Upper lobe of left lung (tissue), 6 donors: Measurements from ENCODE around the gene ZNF438. TPM values are rescaled to one million over a fixed set of nuclear protein-coding genes. Genes with fewer than 3 reads are reported as not detected.

Experiments used
- ATAC-seq, 2 donors: fragments of 200-7000 bp; cut with Tn5 transposase; one replicate each; pipeline ENCODE4 v1.9.1; 2022; ENCODE audit warnings: mild to moderate bottlenecking in 2 of 2, moderate library complexity in 2 of 2; ENCODE audit not compliant: low FRiP score in 2 of 2
- DNase-seq, 2 donors: peaks; one replicate each; pipeline ENCODE4 v3.0.0-alpha.2; 2019 to 2020
- H3K27ac ChIP-seq, 4 donors: fragments of 200-600 bp; sonication (generic); one replicate each; pipeline ENCODE4 v1.5.1; 2016 to 2019
- H3K27me3 ChIP-seq, 4 donors: fragments of 200-600 bp; sonication (generic); one replicate each; pipeline ENCODE4 v1.5.1; 2017 to 2019
- H3K36me3 ChIP-seq, 4 donors: fragments of 200-600 bp; sonication (generic); one replicate each; pipeline ENCODE4 v1.5.1; 2016 to 2019
- H3K4me1 ChIP-seq, 4 donors: fragments of 200-600 bp; sonication (generic); one replicate each; pipeline ENCODE4 v1.5.1; 2018 to 2019
- H3K4me3 ChIP-seq, 4 donors: fragments of 200-600 bp; sonication (generic); one replicate each; pipeline ENCODE4 v1.5.1; 2017 to 2019; ENCODE audit warnings: mild to moderate bottlenecking in 2 of 4, moderate library complexity in 1 of 4
- H3K9me3 ChIP-seq, 4 donors: fragments of 200-600 bp; sonication (generic); one replicate each; pipeline ENCODE4 v1.5.1; 2018 to 2019
- EP300 ChIP-seq, 4 donors: sonication (generic); formaldehyde crosslinking; IDR thresholded peaks; one replicate each; pipeline ENCODE4 v1.5.1; 2017; ENCODE audit warnings: antibody characterized with exemption in 4 of 4, control low read depth in 2 of 4
- POLR2A ChIP-seq, 4 donors: fragments of 450-650 bp; IDR thresholded peaks; one replicate each; pipeline ENCODE4 v1.5.1; 2016 to 2017; ENCODE audit warnings: antibody characterized with exemption in 4 of 4, mild to moderate bottlenecking in 2 of 4
- POLR2AphosphoS5 ChIP-seq, 2 donors: sonication (generic); formaldehyde crosslinking; IDR thresholded peaks; one replicate each; pipeline ENCODE4 v1.5.1; 2017; ENCODE audit warnings: antibody characterized with exemption in 2 of 2
- WGBS, 2 donors: methylation state at CpG; one replicate each; pipeline ENCODE4 v1.1.5; 2017 to 2018; 5-methylcytosine and 5-hydroxymethylcytosine counted together
- total RNA-seq, 6 donors: library from RNA; depleted of rRNA in 4 of 6; stranded (reverse); fragments of >200 nt in 4 of 6; gene quantifications; one replicate each; pipeline versions ENCODE4 v1.1.0 to v1.2.1, GENCODE V29; 2016 to 2021
- TF ChIP-seq, protein P1 (sequence below), 6 experiments: fragments of 450-650 bp in 4 of 6; fragments of 200-600 bp in 2 of 6; sonication (generic) in 2 of 6; IDR thresholded peaks; one replicate each; pipeline ENCODE4 v1.5.1; 2016 to 2019; ENCODE audit warnings: antibody characterized with exemption in 6 of 6
- donor health status: DM: no; HTN: no; CAD: no; lungs with moderate emphysema.
- donor health status: DM: no; HTN: yes; CAD: no; lungs with severe emphysema.

ZNF438 gene
- total RNA-seq, 6 donors from 2014 or later = 10.5 to 25.1 (median 13.7) TPM

DNA sequence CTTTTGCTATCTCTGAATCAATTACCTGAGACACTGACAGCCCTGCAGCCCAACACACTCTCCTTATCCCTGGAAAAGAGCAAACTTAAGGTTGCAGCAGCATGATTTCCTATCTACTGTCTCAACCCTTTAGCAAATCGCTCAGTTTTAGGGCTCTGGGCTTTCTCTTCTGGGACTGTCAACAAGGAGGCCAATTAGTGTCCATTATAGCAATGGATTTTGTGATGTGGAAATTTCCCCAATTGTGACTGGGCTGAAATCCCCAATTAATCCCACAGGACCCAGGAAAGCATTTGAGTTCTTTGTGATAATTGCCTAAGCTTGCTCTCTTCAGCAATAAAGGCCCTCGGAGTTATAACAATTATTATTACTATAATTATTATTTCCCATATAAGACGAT lies 197.0 kb downstream of the ZNF438 start:
- H3K27me3 ChIP-seq = no peaks in the 10 kb centered on the region
- TF ChIP-seq, protein P1, sequence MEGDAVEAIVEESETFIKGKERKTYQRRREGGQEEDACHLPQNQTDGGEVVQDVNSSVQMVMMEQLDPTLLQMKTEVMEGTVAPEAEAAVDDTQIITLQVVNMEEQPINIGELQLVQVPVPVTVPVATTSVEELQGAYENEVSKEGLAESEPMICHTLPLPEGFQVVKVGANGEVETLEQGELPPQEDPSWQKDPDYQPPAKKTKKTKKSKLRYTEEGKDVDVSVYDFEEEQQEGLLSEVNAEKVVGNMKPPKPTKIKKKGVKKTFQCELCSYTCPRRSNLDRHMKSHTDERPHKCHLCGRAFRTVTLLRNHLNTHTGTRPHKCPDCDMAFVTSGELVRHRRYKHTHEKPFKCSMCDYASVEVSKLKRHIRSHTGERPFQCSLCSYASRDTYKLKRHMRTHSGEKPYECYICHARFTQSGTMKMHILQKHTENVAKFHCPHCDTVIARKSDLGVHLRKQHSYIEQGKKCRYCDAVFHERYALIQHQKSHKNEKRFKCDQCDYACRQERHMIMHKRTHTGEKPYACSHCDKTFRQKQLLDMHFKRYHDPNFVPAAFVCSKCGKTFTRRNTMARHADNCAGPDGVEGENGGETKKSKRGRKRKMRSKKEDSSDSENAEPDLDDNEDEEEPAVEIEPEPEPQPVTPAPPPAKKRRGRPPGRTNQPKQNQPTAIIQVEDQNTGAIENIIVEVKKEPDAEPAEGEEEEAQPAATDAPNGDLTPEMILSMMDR (IDR thresholded peaks at IDR 0.05) = no peak
- TF ChIP-seq POLR2A (IDR thresholded peaks at IDR 0.05) = no peak
- no peak for TF ChIP-seq POLR2AphosphoS5 (IDR thresholded peaks at IDR 0.05)
- TF ChIP-seq EP300 (IDR thresholded peaks at IDR 0.05) = no peak
- no peak for DNase-seq
- ATAC-seq = no peak
- 79 to 93% methylated on average over 3 of the region's 3 CpGs for WGBS, 2 donors
- peaks cover 0 to 3% (median 0%) of the 10 kb centered on the region in 4 donors for H3K36me3 ChIP-seq
- H3K4me1 ChIP-seq = peaks cover 0 to under 1% (median 0%) of the 10 kb centered on the region in 4 donors
- no peak overlapping the region for H3K4me3 ChIP-seq
- H3K27ac ChIP-seq = no peak overlapping the region
- H3K9me3 ChIP-seq = no peaks in the 10 kb centered on the region

DNA sequence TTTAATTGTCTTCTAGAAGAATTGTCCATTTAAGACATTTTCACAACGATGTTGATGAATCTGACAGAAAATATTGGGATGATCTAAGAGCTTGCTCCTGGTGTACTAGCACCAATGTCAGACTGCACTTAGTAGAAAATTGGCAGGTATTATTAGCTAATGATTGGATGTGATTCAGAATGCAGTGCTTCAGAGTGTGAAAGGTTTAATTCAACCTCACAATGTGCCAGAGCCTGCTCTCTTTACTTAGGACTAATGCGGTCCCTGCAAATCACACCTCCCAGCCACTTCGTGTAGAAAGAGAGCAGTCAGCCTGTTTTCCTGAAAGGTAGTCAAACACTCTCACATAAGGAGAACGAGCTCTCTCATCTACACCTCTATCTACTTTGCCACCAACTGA lies 197.5 kb downstream of the ZNF438 start:
- 84 to 90% methylated on average over 4 of the region's 4 CpGs for WGBS, 2 donors
- H3K4me1 ChIP-seq = peaks cover 0 to 6% (median 0%) of the 10 kb centered on the region in 4 donors
- no peaks in the 10 kb centered on the region for H3K27me3 ChIP-seq
- no peak overlapping the region for H3K4me3 ChIP-seq
- DNase-seq (no peak), ATAC-seq (no peak)
- peaks cover 0 to 3% (median 0%) of the 10 kb centered on the region in 4 donors for H3K36me3 ChIP-seq
- H3K9me3 ChIP-seq = no peaks in the 10 kb centered on the region
- no peak overlapping the region for H3K27ac ChIP-seq
- TF ChIP-seq POLR2AphosphoS5 (IDR thresholded peaks at IDR 0.05) (no peak), POLR2A (IDR thresholded peaks at IDR 0.05) (no peak), EP300 (IDR thresholded peaks at IDR 0.05) (no peak)
- TF ChIP-seq, protein P1 (IDR thresholded peaks at IDR 0.05) = no peak

DNA sequence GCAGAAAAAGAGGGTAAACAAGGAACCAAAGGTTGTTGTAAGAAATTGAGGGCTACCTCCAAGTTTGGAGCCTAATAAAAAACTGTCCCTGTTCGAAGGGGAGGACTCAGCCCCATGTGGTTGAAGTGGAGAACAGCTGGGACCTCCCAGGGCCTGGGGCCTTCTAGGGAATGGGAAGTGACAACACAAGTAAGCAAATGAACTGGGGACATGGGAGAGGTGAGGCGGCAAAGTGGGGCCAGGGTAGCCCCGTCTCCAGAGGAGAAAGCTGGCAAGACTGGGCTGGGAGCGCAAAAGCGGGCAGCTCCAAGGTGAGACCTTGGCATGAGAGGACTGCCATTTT lies 198.1 kb downstream of the ZNF438 start:
- DNase-seq = no peak
- no peak for ATAC-seq
- TF ChIP-seq, protein P1 (IDR thresholded peaks at IDR 0.05) = peak in 1 of 6 experiments; percentile 10
- TF ChIP-seq EP300 (IDR thresholded peaks at IDR 0.05) = no peak
- H3K9me3 ChIP-seq = no peaks in the 10 kb centered on the region
- H3K27me3 ChIP-seq = no peaks in the 10 kb centered on the region
- peaks cover 0 to 3% (median 0%) of the 10 kb centered on the region in 4 donors for H3K36me3 ChIP-seq
- H3K4me1 ChIP-seq = peaks cover 0 to 6% (median 0%) of the 10 kb centered on the region in 4 donors
- peak overlapping the region in 1 of 4 donors; percentile 33 for H3K27ac ChIP-seq
- H3K4me3 ChIP-seq = no peak overlapping the region
- WGBS, 2 donors = 80 to 83% methylated on average over 5 of the region's 5 CpGs

DNA sequence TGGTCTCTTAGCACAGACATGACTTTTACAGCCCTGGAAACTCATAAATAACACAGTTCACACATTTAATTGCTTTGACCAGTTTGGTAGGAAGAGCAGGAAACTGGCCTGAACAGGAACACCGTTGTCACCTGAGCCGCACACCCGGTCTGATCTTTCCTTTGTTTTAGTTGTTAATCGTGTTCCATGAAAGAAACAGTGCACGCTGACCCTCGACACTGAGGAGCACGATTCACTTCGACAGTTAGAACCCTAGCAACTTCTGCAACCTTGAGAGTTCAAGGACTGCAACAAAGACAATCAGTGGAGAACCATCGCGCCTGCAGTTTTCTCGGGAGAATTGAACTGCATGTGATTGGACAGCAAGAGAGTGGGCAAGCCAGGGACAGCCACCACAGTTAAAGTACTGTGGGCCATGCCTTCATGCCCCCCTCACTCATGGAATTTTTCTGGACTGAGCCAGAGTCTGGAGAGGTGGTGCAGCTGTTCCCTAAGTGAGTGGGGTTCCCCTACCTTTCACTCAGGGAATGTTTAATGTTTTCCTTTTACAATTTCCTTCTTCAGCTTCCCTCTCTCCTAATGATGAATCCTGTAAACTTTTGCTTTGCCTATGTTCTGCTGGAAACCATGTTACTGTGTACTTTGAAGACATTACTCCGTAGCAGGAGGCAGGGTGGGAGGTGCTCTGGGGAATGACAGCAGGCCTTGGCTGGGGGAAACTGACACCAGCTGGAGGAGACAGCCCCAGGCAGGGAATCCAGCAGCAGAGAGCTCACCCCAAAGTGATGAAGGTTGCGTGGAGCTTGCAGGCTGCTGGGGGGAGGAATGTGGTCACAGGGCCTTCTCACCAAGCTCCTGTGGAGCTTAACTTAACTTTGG lies 198.7 kb downstream of the ZNF438 start:
- TF ChIP-seq, protein P1 (IDR thresholded peaks at IDR 0.05) = no peak
- TF ChIP-seq POLR2AphosphoS5 (IDR thresholded peaks at IDR 0.05) (no peak), POLR2A (IDR thresholded peaks at IDR 0.05) (no peak), EP300 (IDR thresholded peaks at IDR 0.05) (no peak)
- H3K27me3 ChIP-seq = no peaks in the 10 kb centered on the region
- peaks cover 0 to 6% (median 0%) of the 10 kb centered on the region in 4 donors for H3K4me1 ChIP-seq
- H3K9me3 ChIP-seq = no peaks in the 10 kb centered on the region
- 61 to 78% methylated on average over 13 of the region's 13 CpGs for WGBS, 2 donors
- no peak for ATAC-seq
- no peak for DNase-seq
- H3K4me3 ChIP-seq = no peak overlapping the region
- peak overlapping the region in 1 of 4 donors; percentile 33 for H3K27ac ChIP-seq
- H3K36me3 ChIP-seq = peaks cover 0 to 3% (median 0%) of the 10 kb centered on the region in 4 donors
